Omental fat pad (tissue), 4 donors: ENCODE results near the gene LRRC31. TPM values are rescaled to one million over a fixed set of nuclear protein-coding genes. Genes with fewer than 3 reads are reported as not detected.

Source experiments
- ATAC-seq: fragments of 150-250 bp; one replicate; pipeline ENCODE4 v1.9.1; 2016; ENCODE audit warnings: mild to moderate bottlenecking, moderate library complexity; ENCODE audit not compliant: low FRiP score
- DNase-seq: peaks from one replicate; pipeline ENCODE4 v3.0.0-alpha.2; 2019; ENCODE audit warnings: low spot score
- total RNA-seq, 4 donors: library from RNA; depleted of rRNA; stranded (reverse); fragments of >200 nt; gene quantifications; one replicate each; pipeline ENCODE4 v1.1.0, GENCODE V29; 2016
- TF ChIP-seq, protein P1 (sequence below), 3 donors: fragments of 450-650 bp; IDR thresholded peaks; one replicate each; pipeline ENCODE4 v1.5.1; 2016 to 2017; ENCODE audit warnings: antibody characterized with exemption in 3 of 3, mild to moderate bottlenecking in 3 of 3, moderate library complexity in 2 of 3

The LRRC31 gene
- total RNA-seq: not detected

GRCh38 chr3:169869484-169870220 is at the start of gene LRRC31:
TSS of gene LRRC31 (minus strand) at chr3:169869935. CDS start at chr3:169869807, 128 bp downstream.
- TF ChIP-seq, protein P1, sequence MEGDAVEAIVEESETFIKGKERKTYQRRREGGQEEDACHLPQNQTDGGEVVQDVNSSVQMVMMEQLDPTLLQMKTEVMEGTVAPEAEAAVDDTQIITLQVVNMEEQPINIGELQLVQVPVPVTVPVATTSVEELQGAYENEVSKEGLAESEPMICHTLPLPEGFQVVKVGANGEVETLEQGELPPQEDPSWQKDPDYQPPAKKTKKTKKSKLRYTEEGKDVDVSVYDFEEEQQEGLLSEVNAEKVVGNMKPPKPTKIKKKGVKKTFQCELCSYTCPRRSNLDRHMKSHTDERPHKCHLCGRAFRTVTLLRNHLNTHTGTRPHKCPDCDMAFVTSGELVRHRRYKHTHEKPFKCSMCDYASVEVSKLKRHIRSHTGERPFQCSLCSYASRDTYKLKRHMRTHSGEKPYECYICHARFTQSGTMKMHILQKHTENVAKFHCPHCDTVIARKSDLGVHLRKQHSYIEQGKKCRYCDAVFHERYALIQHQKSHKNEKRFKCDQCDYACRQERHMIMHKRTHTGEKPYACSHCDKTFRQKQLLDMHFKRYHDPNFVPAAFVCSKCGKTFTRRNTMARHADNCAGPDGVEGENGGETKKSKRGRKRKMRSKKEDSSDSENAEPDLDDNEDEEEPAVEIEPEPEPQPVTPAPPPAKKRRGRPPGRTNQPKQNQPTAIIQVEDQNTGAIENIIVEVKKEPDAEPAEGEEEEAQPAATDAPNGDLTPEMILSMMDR (IDR thresholded peaks at IDR 0.05): no peak
- no peak for DNase-seq
- no peak for ATAC-seq

DNA sequence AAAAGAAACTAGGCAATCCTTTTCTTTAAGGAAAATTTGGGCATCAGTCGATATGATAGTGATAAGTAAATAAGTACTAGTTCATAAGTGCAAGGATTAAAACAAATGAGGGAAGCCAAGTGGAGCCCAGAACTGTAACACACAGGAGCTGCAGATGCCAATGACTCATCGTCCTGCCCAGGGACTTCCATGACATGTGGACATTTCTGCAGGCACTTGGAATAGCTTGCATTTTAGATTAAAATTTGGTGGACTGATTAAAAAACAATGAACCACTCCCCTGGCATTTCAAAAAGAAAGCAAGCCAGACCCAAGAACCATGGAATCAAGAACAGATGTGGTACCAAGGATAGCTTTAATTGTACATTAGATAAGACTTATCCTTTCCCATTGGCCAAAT is 44.6 kb upstream of the LRRC31 start:
- no peak for ATAC-seq
- TF ChIP-seq, protein P1 (IDR thresholded peaks at IDR 0.05): no peak

GRCh38 chr3:169913323-169913722 is 43.6 kb upstream of the LRRC31 start:
- no peak for ATAC-seq
- TF ChIP-seq, protein P1 (IDR thresholded peaks at IDR 0.05): no peak
- no peak for DNase-seq

More for the DNA sequence above, 44.6 kb upstream of the LRRC31 start:
- no peak for DNase-seq

DNA sequence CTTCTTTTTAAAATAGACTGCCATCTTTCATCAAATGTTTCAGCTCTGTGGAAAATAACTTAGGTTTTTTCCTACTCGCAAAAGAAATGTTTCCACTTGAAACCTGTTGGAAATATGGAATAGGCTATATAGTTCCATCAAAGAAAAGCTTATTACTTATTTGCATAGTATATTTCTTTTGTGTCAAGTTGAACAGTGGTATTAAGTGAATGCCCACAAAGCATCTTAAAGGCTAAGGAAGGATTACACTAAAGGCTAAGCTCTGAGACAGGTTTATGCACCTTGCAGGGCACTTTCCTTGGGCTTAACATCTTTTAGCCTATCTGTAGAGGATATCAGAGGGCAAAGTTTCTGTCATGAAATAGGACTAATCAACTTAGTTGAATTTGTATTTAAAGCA is 41.5 kb upstream of the LRRC31 start, which contains the start of gene SAMD7:
TSS of gene SAMD7 (plus strand) at position 301 of the 400 bp plus-strand sequence. CDS start 7,927 bp downstream, outside the sequence.
- ATAC-seq (no peak), DNase-seq (no peak)
- TF ChIP-seq, protein P1 (IDR thresholded peaks at IDR 0.05): no peak

- TF ChIP-seq, protein P1 (IDR thresholded peaks at IDR 0.05): no peak
- ATAC-seq (no peak), DNase-seq (no peak)
Observed at GRCh38 chr3:169907944-169908343, 38.2 kb upstream of the LRRC31 start.

GRCh38 chr3:169907476-169907875 is 37.7 kb upstream of the LRRC31 start:
- no peak for DNase-seq
- ATAC-seq: no peak
- TF ChIP-seq, protein P1 (IDR thresholded peaks at IDR 0.05): no peak

DNA sequence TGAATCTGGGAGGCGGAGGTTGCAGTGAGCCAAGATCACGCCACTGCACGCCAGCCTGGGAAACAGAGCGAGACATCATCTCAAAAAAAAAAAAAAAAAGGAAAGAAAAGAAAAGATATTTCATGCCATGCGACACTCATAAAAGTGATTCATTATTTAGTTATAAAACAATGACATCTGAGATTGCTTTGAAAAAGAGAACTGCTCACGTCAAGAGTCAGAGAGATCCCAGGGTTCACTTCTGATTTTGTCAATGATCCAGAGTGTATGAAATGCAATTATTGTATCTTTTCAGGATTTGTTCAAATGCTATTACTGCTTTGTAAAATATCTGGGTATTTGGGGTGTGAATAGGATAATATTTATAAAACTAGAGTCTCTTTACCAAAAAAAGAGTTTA is 35.7 kb upstream of the LRRC31 start:
- DNase-seq (no peak), ATAC-seq (no peak)
- TF ChIP-seq, protein P1 (IDR thresholded peaks at IDR 0.05): no peak
